GM23248 (cell line): Measurements from ENCODE around the gene RBFOX1.

Source experiments
- EZH2 ChIP-seq: fragments of 200-600 bp; sonication (generic); IDR thresholded peaks from 2 replicates; pipeline ENCODE4 v1.6.1; 2018; ENCODE audit warnings: antibody characterized with exemption, mild to moderate bottlenecking; ENCODE audit not compliant: insufficient read depth, poor library complexity, severe bottlenecking
- EZH2phosphoT487 ChIP-seq: fragments of 200-600 bp; sonication (generic); IDR thresholded peaks from 2 replicates; pipeline ENCODE4 v1.6.1; 2018; ENCODE audit warnings: antibody characterized with exemption, moderate library complexity, mild to moderate bottlenecking, low read depth; ENCODE audit not compliant: insufficient read depth

DNA sequence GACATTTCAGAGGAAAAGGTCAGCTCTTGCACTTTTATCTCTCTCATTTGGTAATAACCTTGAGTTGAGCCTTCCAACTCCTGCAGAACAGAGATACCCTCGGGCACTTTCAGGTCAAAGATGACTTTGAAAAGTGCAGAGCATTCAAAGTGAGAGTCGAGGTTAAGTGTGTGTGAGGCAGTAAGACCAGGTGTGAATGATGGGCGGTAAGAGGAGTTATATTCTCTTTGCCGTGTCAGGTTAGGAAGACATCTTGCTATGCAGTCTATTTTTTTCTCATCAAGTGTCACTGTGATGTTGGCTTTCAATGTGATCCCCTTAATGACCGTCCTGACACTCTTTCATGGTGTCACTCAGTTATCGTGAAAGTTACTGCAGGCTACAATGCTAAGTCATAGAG is 248.5 kb downstream of the RBFOX1 start:
- no peak for TF ChIP-seq EZH2
- no peak for TF ChIP-seq EZH2phosphoT487
